ENCODE results near the gene TRIM63.
A peak's percentile ranks its signal among the peaks of the same experiment; 100 is the strongest.

The TRIM63 gene

DNA sequence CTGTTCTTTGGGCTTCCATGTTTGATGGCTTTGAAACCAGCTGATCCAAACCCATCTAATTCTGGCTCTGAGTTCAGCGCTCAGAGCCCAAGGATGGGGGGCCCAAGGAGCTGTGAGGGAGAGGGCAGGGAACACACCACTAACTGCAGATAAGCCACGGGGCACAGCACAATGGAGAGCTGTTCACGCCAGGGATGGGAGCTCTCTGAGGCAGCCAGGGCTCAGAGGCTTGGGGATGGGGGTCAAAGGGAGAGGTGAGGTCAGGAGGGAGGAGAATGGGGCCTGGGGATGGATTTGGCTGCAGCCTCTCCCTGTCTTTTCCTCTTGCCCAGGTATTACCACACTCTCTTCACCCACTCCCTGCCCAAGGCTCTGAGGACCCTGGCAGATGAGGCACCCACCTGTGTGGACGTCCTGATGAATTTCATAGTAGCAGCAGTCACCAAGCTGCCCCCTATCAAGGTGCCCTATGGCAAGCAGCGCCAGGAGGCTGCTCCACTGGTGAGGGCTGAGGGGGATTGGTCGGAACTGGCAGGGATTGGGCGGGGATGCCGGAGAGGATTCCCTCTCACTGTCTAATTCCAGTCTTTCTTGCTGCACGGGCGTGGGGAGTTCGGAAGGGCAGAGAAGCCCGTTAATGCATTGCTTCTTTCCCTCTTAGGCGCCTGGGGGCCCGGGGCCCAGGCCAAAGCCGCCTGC lies 32.8 kb downstream of the TRIM63 start:
- no peak for DNase-seq (ENCODE audit: low read depth)

DNA sequence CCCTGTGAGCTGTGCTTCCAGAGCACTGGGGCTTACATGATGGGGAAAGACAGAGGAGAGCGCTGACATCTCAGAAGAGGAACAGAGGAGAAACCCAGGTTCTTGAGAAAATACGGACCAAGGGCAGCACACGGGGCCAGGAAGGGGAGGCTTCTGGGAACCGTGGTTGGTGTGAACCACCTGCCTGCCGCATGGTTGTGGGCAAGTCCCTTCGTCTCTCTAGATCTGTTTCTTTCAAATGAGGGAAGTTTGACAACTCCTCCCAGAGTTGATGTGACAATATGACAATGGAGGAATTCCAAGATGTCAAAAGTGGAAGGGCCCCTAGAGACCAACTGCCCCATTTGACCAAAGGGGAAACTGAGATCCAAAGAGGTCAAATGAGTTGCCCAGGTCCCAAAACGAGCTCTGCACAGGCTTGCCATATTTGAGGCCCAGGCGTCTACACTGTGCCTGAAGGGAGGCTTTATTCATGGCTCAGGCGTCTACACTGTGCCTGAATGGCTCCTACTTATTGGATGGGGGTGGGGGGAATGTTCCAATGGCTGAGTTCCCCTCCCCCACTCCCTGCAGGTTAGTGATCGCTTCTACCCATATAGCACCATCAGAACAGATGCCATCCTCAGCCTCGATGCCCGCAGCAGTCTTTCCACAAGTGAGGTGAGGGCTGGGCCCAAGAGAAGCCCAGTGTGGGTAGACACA lies 34.6 kb downstream of the TRIM63 start:
- no peak for DNase-seq (ENCODE audit: low read depth)

DNA sequence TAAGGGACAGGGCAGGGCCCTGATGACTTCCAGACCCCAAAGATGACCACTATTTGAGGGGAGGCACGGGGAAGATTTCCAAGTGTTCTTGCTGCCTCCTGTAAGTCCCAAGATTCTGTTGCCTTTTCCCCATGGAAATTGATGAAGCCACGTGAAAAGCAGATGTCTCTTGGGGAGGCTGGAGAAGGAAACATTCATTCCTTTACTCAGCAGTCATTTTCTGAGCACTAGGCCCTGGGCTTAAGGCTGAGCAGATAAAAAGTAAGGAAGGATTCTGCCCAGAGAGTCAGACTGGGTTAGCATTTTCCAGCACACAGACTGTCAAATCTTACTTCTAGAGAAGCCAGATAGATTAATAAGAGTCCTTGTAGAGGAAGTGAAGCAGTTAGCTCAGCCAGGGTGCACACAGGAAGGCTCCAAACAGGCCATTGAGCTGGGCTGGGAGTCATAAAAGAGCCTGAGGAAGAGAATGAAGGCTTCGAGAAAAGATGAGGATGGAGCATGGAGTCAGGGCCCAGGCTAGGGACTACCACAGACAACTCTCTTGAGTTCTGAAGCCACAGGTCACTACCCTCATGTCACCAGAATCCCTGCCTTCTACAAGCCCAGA lies 35.7 kb downstream of the TRIM63 start:
- peak; percentile 32 for DNase-seq (ENCODE audit: low read depth)

DNA sequence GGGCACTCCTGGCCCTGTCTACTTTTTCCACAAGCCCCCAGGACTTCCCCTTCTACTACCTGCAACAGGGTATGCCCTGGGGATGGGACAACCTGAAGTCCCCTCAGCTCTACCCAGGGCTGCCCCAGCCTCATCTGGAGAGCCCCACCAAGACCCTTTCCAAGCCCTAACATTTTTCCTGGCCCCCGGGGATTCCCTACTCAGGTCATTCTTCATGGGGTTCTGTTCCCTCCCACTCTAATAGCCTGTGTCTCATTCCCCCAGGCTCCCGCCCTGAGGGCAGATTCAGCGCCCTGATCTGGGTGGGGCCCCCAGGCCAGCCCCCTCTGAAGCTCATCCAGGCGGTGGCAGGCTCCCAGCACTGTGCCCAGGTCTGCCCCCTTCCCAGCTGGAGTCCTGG lies 36.2 kb downstream of the TRIM63 start:
- no peak for DNase-seq (ENCODE audit: low read depth)

DNA sequence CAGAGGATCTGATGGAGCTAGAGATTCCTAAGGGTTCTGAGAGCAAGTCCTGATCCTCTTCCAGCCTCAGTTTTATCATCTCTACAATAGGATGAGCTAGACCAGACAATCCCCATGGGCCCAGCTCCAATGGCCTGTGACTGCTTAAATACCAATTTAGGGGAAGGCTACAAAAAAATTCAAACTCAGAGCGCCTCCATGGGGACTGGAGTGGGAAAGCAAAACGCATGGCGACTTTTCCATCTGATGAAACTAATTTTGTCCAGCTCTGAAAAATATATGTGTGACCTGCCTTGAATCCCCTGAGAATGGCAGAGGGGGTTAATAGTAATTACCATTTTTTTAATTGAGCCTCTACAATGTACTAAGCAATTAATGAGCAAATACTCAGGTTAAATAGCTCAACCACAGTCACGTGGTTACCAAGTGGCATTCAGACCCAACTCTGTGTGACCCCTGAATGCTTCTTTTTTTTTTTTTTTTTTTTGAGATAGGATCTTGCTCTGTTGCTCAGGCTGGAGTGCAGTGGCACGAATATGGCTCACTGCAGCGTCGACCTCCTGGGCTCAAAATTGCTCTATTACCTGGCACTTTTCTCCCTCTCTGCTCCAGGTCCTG lies 37.5 kb downstream of the TRIM63 start:
- no peak for DNase-seq (ENCODE audit: low read depth)

DNA sequence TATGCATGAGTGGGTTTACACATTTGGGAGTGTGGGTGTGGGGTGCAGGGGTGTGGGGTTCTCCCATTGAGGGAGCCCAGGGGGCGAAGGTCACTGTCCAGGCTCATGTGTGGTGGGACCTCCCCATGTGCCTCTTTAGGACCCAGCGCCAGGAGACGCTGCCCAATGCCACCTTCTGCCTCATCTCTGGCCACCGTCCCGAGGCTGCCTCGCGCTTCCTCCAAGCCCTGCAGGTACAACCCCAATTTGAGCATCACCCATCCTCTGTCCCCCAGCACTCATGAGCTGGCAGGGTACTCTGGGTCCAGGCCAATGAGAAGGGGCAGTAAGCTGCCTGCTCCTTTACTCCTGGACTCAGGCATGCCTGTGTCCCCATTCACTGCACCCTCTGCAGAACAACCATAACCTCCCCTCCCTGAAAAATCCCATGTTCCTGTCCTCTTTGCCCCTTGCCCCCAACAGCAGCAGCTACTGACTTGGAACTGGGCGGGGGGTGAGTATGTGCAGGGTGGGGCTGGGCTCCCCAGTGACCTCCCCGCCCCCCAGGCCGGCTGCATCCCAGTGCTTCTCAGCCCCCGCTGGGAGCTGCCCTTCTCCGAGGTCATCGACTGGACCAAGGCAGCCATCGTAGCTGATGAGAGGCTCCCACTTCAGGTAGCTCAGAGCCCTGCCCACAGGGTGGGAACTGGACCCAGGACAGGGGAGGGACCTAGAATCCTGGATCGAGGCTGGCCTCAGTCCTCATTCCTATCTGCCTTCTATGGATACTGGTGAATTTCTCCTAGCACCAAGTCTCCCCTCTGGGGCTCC lies 38.2 kb downstream of the TRIM63 start:
- DNase-seq (ENCODE audit: low read depth), result no peak

DNA sequence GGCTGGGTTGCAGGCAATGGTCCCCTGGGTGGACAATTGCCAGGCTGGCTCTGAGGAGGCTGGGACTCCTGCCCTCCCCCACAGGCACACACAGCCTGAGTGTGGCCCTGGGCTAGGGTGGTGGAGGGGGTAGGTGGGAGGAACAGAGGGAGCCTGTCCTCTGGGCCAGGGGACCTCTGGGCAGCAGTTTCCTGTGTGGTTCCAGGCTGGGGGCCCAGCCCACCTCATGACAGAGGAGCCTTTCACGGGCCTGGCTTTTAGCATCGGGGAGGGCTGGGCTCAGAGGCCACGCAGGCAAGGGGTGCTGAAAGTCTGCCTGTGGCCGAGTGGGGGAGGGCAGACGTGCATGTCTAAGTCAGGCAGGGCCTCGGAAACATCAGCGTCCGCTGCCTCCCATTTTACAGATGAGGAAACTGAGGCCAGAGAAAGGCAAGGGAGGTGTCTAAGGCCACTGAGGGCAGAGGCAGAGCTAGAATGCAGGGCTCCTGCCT lies 38.9 kb downstream of the TRIM63 start:
- no peak for DNase-seq (ENCODE audit: low read depth)

DNA sequence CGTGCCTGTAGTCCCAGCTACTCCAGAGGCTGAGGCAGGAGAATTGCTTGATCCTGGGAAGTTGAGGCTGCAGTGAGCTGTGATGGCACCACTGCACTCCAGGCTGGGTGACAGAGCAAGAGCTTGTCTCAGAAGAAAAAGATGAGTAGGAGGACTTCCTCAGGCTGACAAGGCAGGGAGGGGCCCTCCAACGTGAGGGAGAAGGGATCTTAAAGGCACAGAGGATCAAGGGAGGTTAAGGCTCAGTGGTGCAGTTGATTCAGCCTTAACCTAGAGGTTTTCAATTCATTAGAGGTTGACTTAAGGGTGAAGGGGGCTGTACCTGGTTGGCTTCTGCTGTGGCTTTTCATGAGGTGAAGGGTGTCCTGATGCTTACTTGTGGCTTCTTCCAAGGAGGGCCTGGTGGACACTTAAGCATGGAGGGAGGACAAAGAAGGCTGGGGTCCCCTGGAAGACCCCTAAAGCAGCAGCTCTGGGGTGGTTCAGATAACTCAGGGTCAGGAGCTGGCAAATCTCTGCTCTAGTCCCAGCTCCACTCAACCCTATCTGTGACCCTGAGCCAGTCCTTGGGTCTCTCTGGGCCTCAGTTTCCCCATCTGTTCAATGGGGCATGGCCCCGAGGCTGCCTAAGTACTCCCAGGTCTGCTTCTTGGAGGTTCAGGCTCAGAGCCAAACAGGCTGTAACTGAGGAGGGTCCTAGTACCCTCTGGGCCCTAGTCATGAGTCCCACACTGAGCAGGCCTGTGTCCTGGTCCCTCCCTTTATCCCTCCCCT lies 39.5 kb downstream of the TRIM63 start:
- no peak for DNase-seq (ENCODE audit: low read depth)

DNA sequence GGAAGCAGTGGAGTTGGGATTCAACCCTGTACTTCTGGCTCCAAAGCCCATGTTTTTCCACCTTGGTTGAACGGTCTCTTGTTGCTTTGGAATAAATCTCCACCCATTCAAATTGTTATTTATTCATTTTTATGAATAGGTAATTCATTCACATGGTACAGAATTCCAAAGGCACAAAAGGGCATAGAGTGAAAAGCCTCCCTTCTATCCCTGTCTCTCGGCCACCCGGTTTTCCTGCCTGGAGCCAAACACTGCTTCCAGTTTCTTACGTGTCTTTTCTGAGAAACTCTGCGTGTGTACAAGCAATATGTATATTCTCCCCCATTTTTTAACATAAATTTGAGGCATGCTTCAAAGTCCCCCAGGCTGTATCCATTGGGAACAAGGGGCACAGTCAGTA lies 41.9 kb downstream of the TRIM63 start:
- DNase-seq (ENCODE audit: low read depth), result no peak

DNA sequence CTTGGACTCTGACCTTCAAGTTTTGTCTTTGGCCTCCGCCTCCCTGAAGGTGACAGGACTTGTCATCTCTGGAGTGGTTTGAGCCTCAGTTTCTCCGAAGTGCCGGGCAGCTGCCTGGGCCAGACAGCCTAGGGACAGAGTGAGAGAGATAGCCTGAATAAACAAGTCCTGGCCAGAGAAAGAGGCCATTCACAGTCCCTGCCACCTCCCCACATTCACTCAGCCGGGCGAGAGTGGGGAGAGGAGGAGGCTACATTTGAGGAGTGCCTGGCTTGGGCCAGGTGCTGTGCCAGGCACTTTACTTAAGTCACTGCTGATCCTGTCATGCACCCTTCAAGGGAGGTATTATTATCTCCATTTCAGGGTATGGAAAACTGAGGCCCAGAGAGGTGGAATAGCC lies 42.4 kb downstream of the TRIM63 start:
- no peak for DNase-seq (ENCODE audit: low read depth)

DNA sequence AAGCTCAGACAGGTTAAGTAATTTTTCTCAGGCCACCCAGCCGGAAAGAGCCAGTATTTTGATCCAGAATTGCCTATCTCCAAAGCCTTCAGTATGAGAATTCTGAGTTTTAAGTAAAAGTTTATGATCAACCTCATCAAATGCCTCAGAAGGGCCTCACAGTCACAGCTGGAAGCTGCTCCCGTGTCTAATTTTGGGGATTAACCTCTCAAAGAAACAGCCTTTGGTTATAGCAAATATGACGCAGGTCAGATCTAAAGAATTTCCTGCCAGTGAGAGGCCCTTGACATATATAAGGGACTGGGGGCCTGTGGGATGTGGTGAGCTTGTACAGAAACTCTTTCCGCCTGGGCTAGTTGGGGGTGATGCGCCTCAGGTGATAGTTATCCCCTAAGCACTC lies 43.6 kb downstream of the TRIM63 start:
- DNase-seq (ENCODE audit: low read depth), result no peak

DNA sequence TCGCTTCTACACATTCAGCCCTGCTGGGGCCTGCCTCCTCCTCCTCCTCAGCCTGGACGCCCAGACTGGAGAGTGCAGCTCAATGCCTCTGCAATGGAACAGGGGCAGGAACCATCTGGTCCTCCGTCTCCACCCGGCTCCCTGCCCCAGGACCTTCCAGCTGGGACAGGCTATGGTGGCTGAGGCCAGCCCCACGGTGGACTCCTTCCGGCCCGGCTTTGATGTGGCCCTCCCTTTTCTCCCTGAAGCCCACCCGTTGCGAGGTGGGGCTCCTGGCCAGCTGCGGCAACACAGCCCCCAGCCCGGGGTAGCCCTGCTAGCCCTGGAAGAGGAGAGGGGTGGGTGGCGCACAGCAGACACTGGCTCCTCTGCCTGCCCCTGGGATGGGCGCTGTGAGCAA lies 44.4 kb downstream of the TRIM63 start:
- DNase-seq (ENCODE audit: low read depth), result no peak

DNA sequence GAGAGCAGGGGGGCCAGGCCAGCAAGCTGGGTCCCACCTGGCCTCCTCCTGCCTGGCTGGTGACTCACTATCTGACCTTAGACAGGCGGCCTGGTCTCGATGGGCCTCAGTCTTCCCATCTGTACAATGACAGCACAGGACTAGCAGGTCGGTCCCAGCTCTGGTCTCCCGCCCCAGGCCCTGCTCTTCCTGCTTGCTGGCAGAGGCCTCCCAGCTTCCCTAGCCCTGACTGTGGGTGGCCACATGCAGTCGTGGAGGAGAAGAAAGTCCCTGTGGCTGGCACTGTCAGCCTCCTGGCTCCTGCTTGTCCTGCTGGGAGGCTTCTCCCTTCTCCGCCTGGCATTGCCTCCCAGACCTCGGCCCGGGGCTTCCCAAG lies 45.0 kb downstream of the TRIM63 start:
- no peak for DNase-seq (ENCODE audit: low read depth)

DNA sequence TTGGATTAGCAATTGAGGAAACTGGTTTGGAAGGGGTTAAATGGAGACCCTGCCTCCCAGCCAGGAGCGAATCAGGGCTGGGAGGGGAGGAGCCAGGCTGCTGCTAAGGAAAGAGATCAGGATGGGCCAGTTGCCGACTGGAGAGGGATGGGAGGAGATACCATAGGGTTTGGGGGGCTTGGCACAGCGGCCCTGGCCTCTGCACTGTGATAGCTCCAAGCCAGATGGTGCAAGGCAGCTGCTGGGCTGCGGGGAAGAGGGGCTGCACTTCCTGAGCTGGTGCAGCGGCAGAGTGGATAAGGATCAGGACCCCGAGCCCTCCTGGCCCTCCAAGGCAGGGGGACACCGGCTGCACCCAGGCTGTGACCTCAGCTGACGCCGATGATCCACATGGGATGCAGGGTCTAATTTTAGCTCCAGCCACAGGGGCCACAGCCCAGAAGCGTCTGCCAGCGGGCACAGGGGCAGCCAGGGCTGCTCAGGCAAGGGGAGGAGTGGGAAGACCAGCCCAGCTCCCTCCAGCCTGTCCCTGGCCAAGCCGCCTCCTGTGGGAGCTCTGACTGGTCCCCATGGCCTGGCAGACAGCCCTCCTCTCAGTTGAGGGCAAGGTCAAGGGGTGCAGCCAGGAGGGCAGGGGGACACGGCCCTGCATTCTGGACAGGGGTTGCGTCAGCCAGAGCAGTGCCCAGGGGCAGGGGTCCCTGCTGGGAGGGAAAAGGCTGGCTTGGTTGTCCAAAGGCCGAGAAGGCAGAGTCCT lies 45.6 kb downstream of the TRIM63 start, which contains the start of gene EXTL1:
EXTL1 (plus strand) TSS at position 129 of the 757 bp plus-strand sequence. CDS start 872 bp downstream, outside the sequence.
- DNase-seq (ENCODE audit: low read depth), result peak; percentile 20

DNA sequence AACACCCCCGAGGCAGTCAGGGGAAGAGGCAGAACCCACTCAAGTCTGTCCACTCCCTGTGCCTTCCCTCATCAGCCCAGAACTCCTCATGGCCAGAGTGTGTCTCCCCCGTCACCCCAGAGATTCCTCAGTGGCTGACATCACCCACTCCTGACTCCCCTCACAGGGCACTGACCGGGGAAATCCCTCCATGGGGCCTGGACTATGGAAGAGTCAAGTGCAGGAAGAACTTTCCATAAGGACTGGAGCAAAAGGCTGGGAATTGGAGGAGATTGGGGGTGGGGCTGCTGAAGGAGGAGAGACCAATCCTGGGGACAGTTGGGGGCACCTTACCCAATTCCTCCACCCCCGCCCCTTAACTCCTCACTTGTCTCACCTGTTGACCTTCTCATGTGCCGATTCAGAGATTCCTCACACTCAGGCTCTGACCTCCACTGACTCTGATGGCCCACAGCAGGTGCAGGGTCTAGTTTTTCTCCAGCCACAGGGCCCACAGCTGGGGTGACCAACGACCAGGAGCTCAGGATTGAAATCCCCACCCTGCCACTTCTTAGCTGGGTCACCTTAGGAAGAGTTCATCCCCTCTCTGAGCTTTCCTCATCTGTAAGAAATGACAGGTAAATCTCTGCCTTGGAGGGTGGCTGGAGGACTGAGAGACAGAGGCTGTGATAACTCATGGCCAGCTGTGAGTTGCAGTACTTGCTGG lies 46.3 kb downstream of the TRIM63 start:
- no peak for DNase-seq (ENCODE audit: low read depth)

DNA sequence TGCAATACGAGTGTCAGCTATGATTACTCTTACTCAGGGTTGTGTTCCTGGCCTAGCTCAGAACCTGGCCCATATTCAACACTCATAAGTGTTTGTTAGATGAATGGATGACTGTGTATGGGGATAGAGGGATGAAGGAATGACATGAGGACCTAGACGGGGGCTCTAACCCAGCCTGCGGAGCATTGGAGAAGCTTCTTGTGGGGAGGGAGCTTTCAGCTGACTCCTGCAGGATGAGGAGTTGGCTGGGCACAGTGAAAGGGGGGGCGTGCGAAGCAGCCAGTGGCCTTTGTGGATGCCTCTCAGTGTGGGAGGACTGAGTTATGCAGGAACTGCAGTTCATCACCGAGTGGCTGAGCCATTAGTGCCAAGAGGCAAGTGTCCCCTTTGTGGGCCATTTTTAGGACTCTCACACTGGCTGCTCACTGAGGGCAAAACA lies 47.1 kb downstream of the TRIM63 start:
- DNase-seq (ENCODE audit: low read depth), result no peak

DNA sequence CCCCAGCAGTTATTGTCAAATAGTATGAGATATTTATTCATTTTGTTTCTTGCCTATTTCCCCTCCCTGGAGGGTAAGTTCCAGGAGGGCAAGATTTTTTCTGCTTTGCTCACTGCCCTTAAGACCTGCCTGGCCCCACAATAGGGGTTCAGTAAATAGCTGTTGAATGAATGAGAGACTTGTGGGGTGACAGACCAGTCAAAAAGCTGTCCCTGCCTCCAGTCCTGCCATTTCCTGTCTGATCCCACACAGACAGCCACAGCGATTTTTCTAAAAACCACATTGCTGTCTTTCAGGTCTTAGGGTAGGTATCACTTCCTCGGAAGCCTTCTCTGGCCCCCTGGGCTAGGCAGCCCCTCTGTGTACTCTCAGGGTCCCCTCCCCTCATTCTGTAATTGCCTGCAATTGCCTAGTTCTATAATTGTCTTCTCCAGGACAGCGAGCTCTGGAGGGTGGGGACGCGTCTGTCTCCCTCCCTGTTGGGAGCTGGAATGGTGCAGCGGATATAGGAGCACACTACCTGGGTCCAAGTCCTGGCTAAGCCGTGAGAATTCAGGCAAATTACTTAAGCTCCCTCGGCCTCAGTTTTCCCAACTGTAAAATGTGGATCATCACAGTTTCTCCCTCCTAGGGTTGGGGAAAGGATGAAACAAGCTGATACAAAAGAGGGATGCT lies 47.7 kb downstream of the TRIM63 start:
- no peak for DNase-seq (ENCODE audit: low read depth)

DNA sequence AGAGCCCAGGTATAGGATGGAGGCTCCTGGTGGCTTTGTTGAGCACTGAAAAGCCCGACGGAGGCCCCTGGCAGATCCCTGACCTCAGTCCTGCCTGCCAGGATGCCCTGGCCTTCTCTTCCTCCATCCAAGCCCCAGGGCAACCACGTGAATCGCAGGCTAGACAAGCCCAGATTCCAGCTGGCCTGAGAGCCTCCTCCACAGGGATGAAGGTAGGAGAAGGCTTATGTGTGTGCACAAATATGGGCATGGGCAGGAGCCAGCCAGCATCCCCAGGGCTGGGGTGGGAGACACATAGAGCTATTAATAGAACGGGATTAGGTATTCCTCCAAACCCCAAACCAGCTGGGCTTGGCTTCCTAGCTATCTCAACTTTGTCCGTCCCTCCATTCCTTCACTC lies 49.8 kb downstream of the TRIM63 start:
- DNase-seq (ENCODE audit: low read depth), result no peak

DNA sequence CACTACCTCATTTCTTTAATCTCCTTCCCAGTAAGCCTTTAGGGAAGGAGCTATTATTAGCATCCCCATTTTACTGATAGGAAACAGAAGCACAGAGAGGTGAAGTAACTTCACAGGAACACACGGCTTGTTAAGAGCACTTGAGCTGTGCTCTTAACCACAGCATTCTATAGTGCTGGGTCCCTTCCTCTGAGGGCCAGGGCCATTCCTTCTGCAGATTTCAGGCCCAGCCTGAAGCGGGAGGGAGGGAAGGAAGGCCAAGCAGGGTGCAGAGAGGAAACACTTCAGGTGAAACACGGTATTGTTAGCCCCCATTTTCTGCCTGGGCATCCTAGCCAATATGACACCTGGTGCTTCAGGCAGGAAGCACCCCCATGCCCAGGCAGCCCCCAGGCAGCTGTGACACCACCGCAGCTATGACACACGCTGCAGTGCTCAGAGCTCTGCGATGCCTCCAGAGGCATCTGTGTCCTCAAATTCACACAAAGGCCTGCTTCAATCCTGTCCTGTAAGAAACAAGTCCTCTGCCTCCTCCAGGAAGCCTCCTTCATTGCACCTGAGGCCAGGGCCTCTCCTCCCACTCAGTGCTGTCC lies 50.4 kb downstream of the TRIM63 start:
- no peak for DNase-seq (ENCODE audit: low read depth)
